ENCODE results near the gene RASA3. TPM values are rescaled to one million over a fixed set of nuclear protein-coding genes. Genes with fewer than 3 reads are reported as not detected.

Gene RASA3
- polyA plus RNA-seq, 3 donors: 9.0 to 32.6 (median 16.6) TPM

DNA sequence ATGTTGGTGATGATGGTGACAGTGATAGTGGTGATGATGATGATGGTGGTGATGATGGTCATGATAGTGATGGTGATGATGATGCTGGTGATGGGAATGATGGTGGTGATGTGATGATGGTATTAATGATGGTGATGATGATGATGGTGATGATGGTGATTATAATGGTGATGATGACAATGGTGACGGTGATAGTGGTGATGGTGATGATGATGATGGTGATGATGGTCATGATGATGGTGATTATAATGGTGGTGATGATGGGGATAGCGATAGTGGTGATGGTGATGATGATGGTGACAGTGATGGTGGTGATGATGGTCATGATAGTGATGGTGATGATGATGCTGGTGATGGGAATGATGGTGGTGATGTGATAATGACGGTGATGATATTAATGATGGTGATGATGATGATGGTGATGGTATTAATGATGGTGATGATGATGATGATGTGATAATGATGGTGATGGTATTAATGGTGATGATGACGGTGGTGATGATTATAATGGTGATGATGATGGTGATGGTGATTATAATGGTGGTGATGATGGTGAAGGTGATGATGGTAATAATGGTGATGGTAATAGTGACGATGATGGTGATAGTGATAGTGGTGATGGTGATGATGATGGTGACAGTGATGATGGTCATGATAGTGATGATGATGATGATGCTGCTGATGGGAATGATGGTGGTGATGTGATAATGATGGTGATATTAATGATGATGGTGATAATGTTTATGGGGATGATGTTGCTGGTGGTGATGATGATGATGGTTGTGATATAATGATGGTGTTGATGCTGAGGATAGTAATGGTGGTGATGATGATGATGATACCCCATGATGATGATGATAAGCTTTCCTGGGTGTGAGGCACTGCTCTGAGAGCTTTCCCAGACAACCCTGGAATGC, 166.2 kb downstream of the RASA3 start:
- Histone ChIP-seq H3K9ac (ENCODE audit: insufficient read depth, low read length, poor library complexity, severe bottlenecking) (no peak overlapping the region), H3K4me1 (ENCODE audit: control insufficient read depth in 1 of 2, insufficient read depth in 2 of 2, low read length in 2 of 2) (no peaks in the 10 kb centered on the region), H3K27me3 (ENCODE audit: control insufficient read depth in 2 of 2, insufficient read depth in 2 of 2, low read length in 2 of 2) (no peaks in the 10 kb centered on the region), H4K20me1 (ENCODE audit: insufficient read depth, low read length) (no peaks in the 10 kb centered on the region), H3K4me2 (replicated peaks; ENCODE audit: extremely low read depth, low read length, poor library complexity, severe bottlenecking) (no peak overlapping the region), H3K36me3 (replicated peaks in 1 of 2; ENCODE audit: control insufficient read depth in 1 of 2, insufficient read depth in 2 of 2, low read length in 2 of 2) (no peaks in the 10 kb centered on the region), H3K9me3 (replicated peaks in 1 of 2; ENCODE audit: control insufficient read depth in 1 of 2, insufficient read depth in 1 of 2, low read length in 2 of 2) (peaks cover 0 to 3% of the 10 kb centered on the region in 2 donors), H3K27ac (ENCODE audit: low read depth in 1 of 2, low read length in 2 of 2) (no peak overlapping the region), H3K79me2 (ENCODE audit: insufficient read depth, low read length) (no peaks in the 10 kb centered on the region), H2AFZ (ENCODE audit: insufficient read depth, low read depth, low read length, poor library complexity, severe bottlenecking) (no peak overlapping the region), H3K4me3 (replicated peaks in 1 of 3; ENCODE audit: low read depth in 2 of 3, low read length in 3 of 3) (no peak overlapping the region)
- H3K36me3 Mint-ChIP-seq: peaks cover 0 to 3% of the 10 kb centered on the region in 2 donors
- H3K9me3 Mint-ChIP-seq: peaks cover 0 to 14% (median 9%) of the 10 kb centered on the region in 7 donors
- intact Hi-C loops (cut with micrococcal nuclease): no loop called here
- H3K4me1 Mint-ChIP-seq: no peaks in the 10 kb centered on the region
- H3K27me3 Mint-ChIP-seq (ENCODE audit: low read depth in 3 of 3): no peaks in the 10 kb centered on the region
- no peak for DNase-seq
- H3K4me3 Mint-ChIP-seq: no peak overlapping the region
- H3K27ac Mint-ChIP-seq: no peak overlapping the region
- TF ChIP-seq, protein P1, sequence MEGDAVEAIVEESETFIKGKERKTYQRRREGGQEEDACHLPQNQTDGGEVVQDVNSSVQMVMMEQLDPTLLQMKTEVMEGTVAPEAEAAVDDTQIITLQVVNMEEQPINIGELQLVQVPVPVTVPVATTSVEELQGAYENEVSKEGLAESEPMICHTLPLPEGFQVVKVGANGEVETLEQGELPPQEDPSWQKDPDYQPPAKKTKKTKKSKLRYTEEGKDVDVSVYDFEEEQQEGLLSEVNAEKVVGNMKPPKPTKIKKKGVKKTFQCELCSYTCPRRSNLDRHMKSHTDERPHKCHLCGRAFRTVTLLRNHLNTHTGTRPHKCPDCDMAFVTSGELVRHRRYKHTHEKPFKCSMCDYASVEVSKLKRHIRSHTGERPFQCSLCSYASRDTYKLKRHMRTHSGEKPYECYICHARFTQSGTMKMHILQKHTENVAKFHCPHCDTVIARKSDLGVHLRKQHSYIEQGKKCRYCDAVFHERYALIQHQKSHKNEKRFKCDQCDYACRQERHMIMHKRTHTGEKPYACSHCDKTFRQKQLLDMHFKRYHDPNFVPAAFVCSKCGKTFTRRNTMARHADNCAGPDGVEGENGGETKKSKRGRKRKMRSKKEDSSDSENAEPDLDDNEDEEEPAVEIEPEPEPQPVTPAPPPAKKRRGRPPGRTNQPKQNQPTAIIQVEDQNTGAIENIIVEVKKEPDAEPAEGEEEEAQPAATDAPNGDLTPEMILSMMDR (IDR thresholded peaks at IDR 0.05): no peak
- 99% methylated on average over 5 of the region's 5 CpGs for WGBS (ENCODE audit: insufficient coverage)

GRCh38 chr13:113965383-113965874, 167.0 kb downstream of the RASA3 start:
- Mint-ChIP-seq H3K27me3 (ENCODE audit: low read depth in 3 of 3) (no peaks in the 10 kb centered on the region), H3K4me1 (no peaks in the 10 kb centered on the region), H3K27ac (no peak overlapping the region), H3K36me3 (peaks cover 0 to 3% of the 10 kb centered on the region in 2 donors), H3K9me3 (peaks cover 2 to 18% (median 11%) of the 10 kb centered on the region in 7 donors), H3K4me3 (no peak overlapping the region)
- H3K36me3 ChIP-seq (replicated peaks in 1 of 2; ENCODE audit: control insufficient read depth in 1 of 2, insufficient read depth in 2 of 2, low read length in 2 of 2): no peaks in the 10 kb centered on the region
- no peaks in the 10 kb centered on the region for H4K20me1 ChIP-seq (ENCODE audit: insufficient read depth, low read length)
- DNase-seq: no peak
- no peak overlapping the region for H3K27ac ChIP-seq (ENCODE audit: low read depth in 1 of 2, low read length in 2 of 2)
- TF ChIP-seq, protein P1 (IDR thresholded peaks at IDR 0.05): no peak
- intact Hi-C loops (cut with micrococcal nuclease): no loop called here
- WGBS (ENCODE audit: insufficient coverage): 100% methylated on average over 2 of the region's 2 CpGs
- H2AFZ ChIP-seq (ENCODE audit: insufficient read depth, low read depth, low read length, poor library complexity, severe bottlenecking): no peak overlapping the region
- H3K4me3 ChIP-seq (replicated peaks in 1 of 3; ENCODE audit: low read depth in 2 of 3, low read length in 3 of 3): no peak overlapping the region
- H3K9ac ChIP-seq (ENCODE audit: insufficient read depth, low read length, poor library complexity, severe bottlenecking): no peak overlapping the region
- H3K79me2 ChIP-seq (ENCODE audit: insufficient read depth, low read length): no peaks in the 10 kb centered on the region
- H3K9me3 ChIP-seq (replicated peaks in 1 of 2; ENCODE audit: control insufficient read depth in 1 of 2, insufficient read depth in 1 of 2, low read length in 2 of 2): peaks cover 2 to 6% of the 10 kb centered on the region in 2 donors
- H3K4me1 ChIP-seq (ENCODE audit: control insufficient read depth in 1 of 2, insufficient read depth in 2 of 2, low read length in 2 of 2): no peaks in the 10 kb centered on the region
- H3K4me2 ChIP-seq (replicated peaks; ENCODE audit: extremely low read depth, low read length, poor library complexity, severe bottlenecking): no peak overlapping the region
- H3K27me3 ChIP-seq (ENCODE audit: control insufficient read depth in 2 of 2, insufficient read depth in 2 of 2, low read length in 2 of 2): no peaks in the 10 kb centered on the region
